ENCODE results near the gene NAALADL2. TPM values are rescaled to one million over a fixed set of nuclear protein-coding genes. Genes with fewer than 3 reads are reported as not detected.

The NAALADL2 gene
- total and polyA plus RNA-seq, 2 of the 4 experiments (the other 2 are of a cell fraction) = 3.8 to 19.2 TPM

- H3K9ac ChIP-seq (ENCODE audit: low read depth, low read length) = no peak overlapping the region
- H2BK15ac ChIP-seq (ENCODE audit: low read depth, low read length) = no peak overlapping the region
- CTCF ChIA-PET = no interaction called here
- H3K4ac ChIP-seq (ENCODE audit: low read depth, low read length) = no peak overlapping the region
- no peaks in the 10 kb centered on the region for H3K36me3 ChIP-seq (ENCODE audit: control insufficient read depth, insufficient read depth, low read length)
- no peaks in the 10 kb centered on the region for H3K79me1 ChIP-seq (ENCODE audit: low read depth in 1 of 2, low read length in 2 of 2)
- 0 out of 2 replicates have a peak overlapping the region, but pooled peaks have one; percentile 9 for H2BK20ac ChIP-seq (ENCODE audit: low read depth, low read length)
- WGBS, 2 experiments (ENCODE audit: extremely low coverage in 2 of 2, insufficient read length in 1 of 2) = no CpG with 5 or more reads among the region's 3 CpGs
- H3K27me3 ChIP-seq (ENCODE audit: control insufficient read depth, insufficient read depth, low read length) = no peaks in the 10 kb centered on the region
- H3K9me3 ChIP-seq (ENCODE audit: control insufficient read depth, insufficient read depth, low read length) = no peaks in the 10 kb centered on the region
- no peak overlapping the region for H2BK120ac ChIP-seq (ENCODE audit: low read depth, low read length)
- no peak overlapping the region for H3K14ac ChIP-seq (replicated peaks; ENCODE audit: low read depth, low read length)
- no peak overlapping the region for H3K4me3 ChIP-seq (ENCODE audit: insufficient read depth, low read depth, low read length)
- H4K20me1 ChIP-seq (ENCODE audit: insufficient read depth, low read length) = no peaks in the 10 kb centered on the region
- H2AK5ac ChIP-seq (ENCODE audit: low read depth, low read length) = no peak overlapping the region
- DNase-seq (no peak), ATAC-seq (ENCODE audit: low read depth) (no peak)
- no peak overlapping the region for H4K8ac ChIP-seq (ENCODE audit: low read depth in 2 of 2, low read length in 2 of 2)
- no peak overlapping the region for H4K91ac ChIP-seq (ENCODE audit: insufficient read depth, low read depth, low read length)
- in situ Hi-C loops (cut with MboI; ENCODE audit: low sequenced_read_pairs) = no loop called here
- no peak overlapping the region for H3K56ac ChIP-seq (ENCODE audit: extremely low read depth, insufficient read depth, low read length)
- no peak overlapping the region for H3K27ac ChIP-seq (ENCODE audit: insufficient read depth, low read length)
- BruUV-seq (replicated peaks) = no TSS peak
- H3K4me2 ChIP-seq (ENCODE audit: low read depth, low read length) = no peak overlapping the region
- dilution Hi-C loops (cut with HindIII; ENCODE audit: low sequenced_read_pairs, unreplicated experiment) = no loop called here
- H3K9me1 ChIP-seq (ENCODE audit: insufficient read depth, low read length) = peaks cover under 1% of the 10 kb centered on the region
- TF ChIP-seq CTCF (conservative IDR thresholded peaks at IDR 0.05; ENCODE audit: low read depth, low read length) (no peak), MAFK (IDR thresholded peaks at IDR 0.05; ENCODE audit: low read depth, low read length) (no peak), RCOR1 (IDR thresholded peaks at IDR 0.05; ENCODE audit: insufficient replicate concordance, low read length) (no peak), FOS (IDR thresholded peaks at IDR 0.05; ENCODE audit: low read depth, low read length) (no peak)
- intact Hi-C loops (cut with micrococcal nuclease) = no loop called here
- POLR2A ChIA-PET (ENCODE audit: unreplicated experiment) = no interaction called here
- H3K18ac ChIP-seq (ENCODE audit: low read depth, low read length) = no peak overlapping the region
- no peak overlapping the region for H4K5ac ChIP-seq (ENCODE audit: low read depth, low read length)
- no peak overlapping the region for H2BK5ac ChIP-seq (ENCODE audit: low read depth, low read length, poor library complexity, severe bottlenecking)
- no peak overlapping the region for H2AK9ac ChIP-seq (replicated peaks; ENCODE audit: low read depth, low read length, poor library complexity)
- H3K23ac ChIP-seq (ENCODE audit: low read depth, low read length) = no peak overlapping the region
- 0 out of 2 replicates have a peak, but pooled peaks cover 1% of the 10 kb centered on the region for H3K4me1 ChIP-seq (ENCODE audit: control insufficient read depth, insufficient read depth, low read length)
- no peak overlapping the region for H2AFZ ChIP-seq (replicated peaks; ENCODE audit: low read length, poor library complexity)
Measured at GRCh38 chr3:175343946-175344345, 484.8 kb downstream of the NAALADL2 start.

Measured in IMR-90 (cell line).